ENCODE measurements around the gene MYO1D. TPM values are rescaled to one million over a fixed set of nuclear protein-coding genes. Genes with fewer than 3 reads are reported as not detected.

The MYO1D gene
- total and polyA plus RNA-seq, 2 donors (not counting 3 experiments of a cell fraction or from before 2014, with no cell fraction given): 37.8 to 85.5 TPM

- Histone ChIP-seq H3K9ac (replicated peaks; ENCODE audit: extremely low read depth, insufficient read depth, low read length) (no peak overlapping the region), H2AFZ (ENCODE audit: low read depth, low read length) (no peak overlapping the region), H4K20me1 (replicated peaks; ENCODE audit: control insufficient read depth, extremely low read depth, insufficient read depth, low read length) (no peaks in the 10 kb centered on the region), H3K4me3 (replicated peaks in 1 of 3; ENCODE audit: insufficient read depth in 1 of 3, low read depth in 1 of 3, low read length in 3 of 3) (no peak overlapping the region), H3K4me2 (ENCODE audit: insufficient read depth, low read length) (no peak overlapping the region), H3K79me2 (ENCODE audit: control insufficient read depth, insufficient read depth, low read length) (no peaks in the 10 kb centered on the region), H3K27me3 (ENCODE audit: control insufficient read depth in 2 of 2, insufficient read depth in 2 of 2, low read length in 2 of 2) (no peaks in the 10 kb centered on the region), H3K36me3 (ENCODE audit: control insufficient read depth in 2 of 2, extremely low read depth in 1 of 2, insufficient read depth in 2 of 2, low read length in 2 of 2) (no peaks in the 10 kb centered on the region), H3K4me1 (ENCODE audit: control insufficient read depth, extremely low read depth, insufficient read depth, low read length) (peaks cover 15% of the 10 kb centered on the region), H3K9me3 (replicated peaks; ENCODE audit: control insufficient read depth, insufficient read depth, low read length) (no peaks in the 10 kb centered on the region), H3K9me1 (replicated peaks; ENCODE audit: control insufficient read depth, extremely low read depth, insufficient read depth, low read length) (no peaks in the 10 kb centered on the region), H3K27ac (ENCODE audit: insufficient read depth, low read depth, low read length) (no peak overlapping the region)
- no peak for FAIRE-seq
- intact Hi-C loops (cut with micrococcal nuclease) (no loop called here), dilution Hi-C loops (cut with MboI; ENCODE audit: extremely low pct_ligation_motif_present, low sequenced_read_pairs) (no loop called here)
- BruUV-seq (replicated peaks): no TSS peak
- TF ChIP-seq GATA2 (IDR thresholded peaks at IDR 0.05; ENCODE audit: insufficient read depth, insufficient read length, low read depth, low read length) (no peak), JUN (IDR thresholded peaks at IDR 0.05; ENCODE audit: borderline replicate concordance, insufficient read depth, insufficient read length, low read depth) (no peak), EZH2 (IDR thresholded peaks at IDR 0.05; ENCODE audit: borderline replicate concordance, low read depth, low read length, severe bottlenecking) (no peak), POLR2A (IDR thresholded peaks at IDR 0.05; ENCODE audit: low read depth, low read length) (no peak)
- TF ChIP-seq, protein P1, sequence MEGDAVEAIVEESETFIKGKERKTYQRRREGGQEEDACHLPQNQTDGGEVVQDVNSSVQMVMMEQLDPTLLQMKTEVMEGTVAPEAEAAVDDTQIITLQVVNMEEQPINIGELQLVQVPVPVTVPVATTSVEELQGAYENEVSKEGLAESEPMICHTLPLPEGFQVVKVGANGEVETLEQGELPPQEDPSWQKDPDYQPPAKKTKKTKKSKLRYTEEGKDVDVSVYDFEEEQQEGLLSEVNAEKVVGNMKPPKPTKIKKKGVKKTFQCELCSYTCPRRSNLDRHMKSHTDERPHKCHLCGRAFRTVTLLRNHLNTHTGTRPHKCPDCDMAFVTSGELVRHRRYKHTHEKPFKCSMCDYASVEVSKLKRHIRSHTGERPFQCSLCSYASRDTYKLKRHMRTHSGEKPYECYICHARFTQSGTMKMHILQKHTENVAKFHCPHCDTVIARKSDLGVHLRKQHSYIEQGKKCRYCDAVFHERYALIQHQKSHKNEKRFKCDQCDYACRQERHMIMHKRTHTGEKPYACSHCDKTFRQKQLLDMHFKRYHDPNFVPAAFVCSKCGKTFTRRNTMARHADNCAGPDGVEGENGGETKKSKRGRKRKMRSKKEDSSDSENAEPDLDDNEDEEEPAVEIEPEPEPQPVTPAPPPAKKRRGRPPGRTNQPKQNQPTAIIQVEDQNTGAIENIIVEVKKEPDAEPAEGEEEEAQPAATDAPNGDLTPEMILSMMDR (IDR thresholded peaks at IDR 0.05; ENCODE audit: extremely low read depth in 1 of 2, insufficient read depth in 1 of 2, low read depth in 1 of 2, low read length in 2 of 2): no peak
- CTCF ChIA-PET: no interaction called here
- POLR2A ChIA-PET: interaction anchor here (0.5 to 0.7 kb wide), 2 partner anchors 13 to 481 kb away, joined by 5 to 6 read pairs; no protein-coding TSS in a partner anchor
- no peak for DNase-seq (ENCODE audit: low read depth, low spot score)
Measured at GRCh38 chr17:32523827-32524552, 352.9 kb downstream of the MYO1D start.
